C4-2B (cell line): Measurements from ENCODE around the gene BRD1.

ENCODE experiments used
- H3K27ac ChIP-seq: fragments of 450-650 bp; 2 replicates; pipeline ENCODE4 v1.5.1; 2017
- CTCF ChIP-seq: fragments of 450-650 bp; conservative IDR thresholded peaks from 2 replicates; pipeline ENCODE4 v1.5.1; 2017; ENCODE audit warnings: mild to moderate bottlenecking
- ZFX ChIP-seq: fragments of 450-650 bp; IDR thresholded peaks from 2 replicates; pipeline ENCODE4 v1.6.1; 2017

BRD1 gene

GRCh38 chr22:49753961-49754695, 73.5 kb downstream of the BRD1 start:
- peak overlapping the region; percentile 64; the same call in 1 of the 2 replicates for H3K27ac ChIP-seq
- TF ChIP-seq ZFX = no peak
- no peak for TF ChIP-seq CTCF

GRCh38 chr22:49753276-49753890, 74.3 kb downstream of the BRD1 start:
- H3K27ac ChIP-seq = no peak overlapping the region
- TF ChIP-seq CTCF (no peak), ZFX (no peak)

- no peak overlapping the region for H3K27ac ChIP-seq
- no peak for TF ChIP-seq CTCF
- no peak for TF ChIP-seq ZFX
Observed at GRCh38 chr22:49752598-49753091, 75.0 kb downstream of the BRD1 start.

GRCh38 chr22:49751966-49752597, 75.6 kb downstream of the BRD1 start:
- no peak overlapping the region for H3K27ac ChIP-seq
- TF ChIP-seq CTCF (no peak), ZFX (no peak)

- TF ChIP-seq ZFX = no peak
- TF ChIP-seq CTCF = no peak
- no peak overlapping the region for H3K27ac ChIP-seq
Observed at GRCh38 chr22:49751318-49751965, 76.2 kb downstream of the BRD1 start.

GRCh38 chr22:49749885-49750510, 77.7 kb downstream of the BRD1 start:
- H3K27ac ChIP-seq = no peak overlapping the region
- TF ChIP-seq ZFX (no peak), CTCF (no peak)
